Measurements from ENCODE around the gene TMEM208. TPM values are rescaled to one million over a fixed set of nuclear protein-coding genes. Genes with fewer than 3 reads are reported as not detected.
A peak's percentile ranks its signal among the peaks of the same experiment; 100 is the strongest.

TMEM208 gene
- total RNA-seq, 1 donor from 2014 or later: 12.5 TPM

DNA sequence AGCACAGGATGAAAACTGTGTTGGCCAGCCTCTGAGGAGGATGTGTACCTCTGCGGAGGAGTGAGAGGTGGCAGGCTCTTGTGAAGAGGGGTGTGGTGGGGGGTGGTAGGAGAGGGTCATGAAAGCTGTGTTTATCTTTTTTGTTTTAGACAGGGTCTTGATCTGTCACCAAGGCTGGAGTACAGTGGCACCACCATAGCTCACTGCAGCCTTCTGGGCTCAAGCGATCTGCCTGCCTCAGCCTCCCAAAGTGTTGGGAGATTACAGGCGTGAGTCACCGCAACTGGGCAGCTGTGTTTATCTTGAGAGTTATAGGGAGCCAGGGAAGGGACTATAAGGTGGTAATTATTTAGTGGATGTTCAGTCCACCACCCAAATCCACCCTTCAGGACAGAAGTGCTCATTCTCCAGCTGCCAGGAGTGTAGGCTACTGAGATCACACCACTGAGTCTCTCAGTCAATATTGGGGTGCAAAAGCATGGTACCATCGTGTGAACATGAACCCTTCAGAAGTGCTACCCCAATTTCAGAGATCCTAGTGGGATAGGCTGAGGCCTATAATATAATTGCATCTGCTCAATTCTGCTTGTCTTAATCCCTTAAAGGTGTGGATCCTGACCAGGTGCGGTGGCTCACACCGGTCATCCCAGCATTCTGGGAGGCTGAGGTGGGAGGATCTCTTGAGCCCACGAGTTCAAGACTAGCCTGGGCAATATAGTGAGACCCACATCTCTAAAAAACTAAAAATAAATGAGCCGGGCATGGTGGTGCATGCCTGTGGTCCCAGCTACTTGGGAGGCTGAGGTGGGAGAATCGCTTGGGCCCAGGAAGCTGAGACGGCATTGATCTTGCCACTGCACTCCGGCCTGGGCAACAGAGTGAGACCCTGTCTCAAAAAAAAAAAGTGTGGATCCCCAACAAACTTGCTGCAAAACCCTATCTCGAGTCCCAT, 36.2 kb upstream of the TMEM208 start:
- intact Hi-C loops (cut with DNase I): no loop called here
- ATAC-seq: no peak
- DNase-seq (ENCODE audit: missing footprints): no peak

DNA sequence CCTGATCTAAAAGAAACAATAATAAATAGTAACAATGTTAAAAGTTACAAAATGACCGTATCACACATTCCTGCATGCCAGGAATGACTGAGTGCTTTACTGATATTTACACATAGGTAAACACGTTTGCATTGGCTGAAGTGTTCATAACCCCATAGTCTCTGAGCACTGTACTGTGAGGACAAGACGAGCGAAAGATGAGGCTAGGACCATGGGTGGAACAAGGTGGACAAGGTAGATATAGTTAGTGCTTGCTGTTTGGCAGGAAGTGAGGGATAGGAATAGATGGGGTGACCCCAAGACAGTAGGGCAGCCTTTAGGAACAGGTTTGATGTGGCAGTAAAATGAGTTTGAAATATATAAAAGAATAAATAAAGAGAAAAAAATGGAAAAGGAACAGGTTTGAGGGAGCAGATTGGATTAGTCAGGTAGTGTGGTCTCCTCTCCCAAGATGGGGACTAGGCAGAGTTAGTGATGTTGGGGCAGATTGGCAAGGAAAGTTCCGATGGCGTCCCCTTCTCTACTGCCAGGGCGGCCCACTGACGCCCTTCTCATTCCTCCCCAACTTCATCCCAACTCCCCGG, 35.4 kb upstream of the TMEM208 start:
- DNase-seq (ENCODE audit: missing footprints): no peak
- intact Hi-C loops (cut with DNase I): no loop called here
- no peak for ATAC-seq

DNA sequence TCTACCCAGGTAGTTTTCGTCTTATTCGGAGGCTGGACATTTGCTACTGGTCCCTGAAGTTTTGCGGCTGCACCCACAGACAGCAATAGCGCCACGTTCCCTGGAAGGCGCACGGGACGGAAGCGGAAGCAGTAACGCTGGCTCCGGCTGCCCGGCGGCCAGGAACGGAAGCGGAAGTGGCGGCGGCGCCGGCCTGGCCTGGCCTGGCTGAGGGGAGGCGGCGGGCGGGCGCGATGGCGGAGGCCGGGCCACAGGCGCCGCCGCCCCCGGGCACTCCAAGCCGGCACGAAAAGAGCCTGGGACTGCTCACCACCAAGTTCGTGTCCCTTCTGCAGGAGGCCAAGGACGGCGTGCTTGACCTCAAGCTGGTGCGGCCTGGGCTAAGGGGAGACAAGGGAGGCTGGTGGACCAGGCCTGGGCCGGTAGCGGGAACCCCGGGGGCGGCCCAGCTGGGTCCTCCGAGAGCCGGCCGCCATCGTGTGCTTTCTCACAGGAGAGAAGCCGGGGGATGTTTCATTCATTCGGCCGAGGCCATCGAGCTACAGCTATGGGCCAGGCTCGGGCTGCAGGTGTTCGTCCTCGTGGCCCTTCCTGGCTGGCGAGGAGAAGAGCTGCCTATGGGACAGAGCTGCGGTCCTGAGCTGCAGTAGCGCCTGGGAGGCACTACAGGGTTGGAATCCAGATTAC, 34.8 kb upstream of the TMEM208 start, which contains the start of gene E2F4:
E2F4 (plus strand) TSS at position 161 of the 687 bp plus-strand sequence; CDS start at position 234, 73 bp downstream.
- intact Hi-C loops (cut with DNase I): loop anchor here (1.0 kb wide), 1 partner anchor 35 kb away; the partner anchor contains the start of gene TMEM208
- peak; percentile 97 for DNase-seq (ENCODE audit: missing footprints)
- peak; percentile 94 for ATAC-seq

DNA sequence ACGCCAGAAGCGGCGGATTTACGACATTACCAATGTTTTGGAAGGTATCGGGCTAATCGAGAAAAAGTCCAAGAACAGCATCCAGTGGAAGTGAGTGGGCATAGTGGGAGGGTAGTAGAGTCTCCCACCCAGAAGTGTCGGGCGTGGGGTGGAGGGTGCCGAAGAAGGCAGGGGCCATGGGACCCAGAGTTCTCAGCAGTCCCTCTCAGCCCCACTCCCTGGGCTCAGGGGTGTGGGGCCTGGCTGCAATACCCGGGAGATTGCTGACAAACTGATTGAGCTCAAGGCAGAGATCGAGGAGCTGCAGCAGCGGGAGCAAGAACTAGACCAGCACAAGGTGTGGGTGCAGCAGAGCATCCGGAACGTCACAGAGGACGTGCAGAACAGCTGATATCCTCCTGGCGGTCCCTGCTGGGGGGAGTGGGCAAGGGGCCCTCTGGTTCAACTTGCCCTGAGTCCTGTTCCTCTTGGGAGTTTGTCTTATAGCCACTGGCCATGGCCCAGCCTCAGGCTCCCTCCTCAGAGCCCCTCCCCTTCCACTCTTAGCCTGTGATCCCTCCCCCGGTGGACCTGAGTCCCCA, 34.1 kb upstream of the TMEM208 start:
- ATAC-seq (no peak), DNase-seq (ENCODE audit: missing footprints) (no peak)
- intact Hi-C loops (cut with DNase I): loop anchor here (1.0 kb wide), 1 partner anchor 34 kb away; the partner anchor contains the start of gene TMEM208

DNA sequence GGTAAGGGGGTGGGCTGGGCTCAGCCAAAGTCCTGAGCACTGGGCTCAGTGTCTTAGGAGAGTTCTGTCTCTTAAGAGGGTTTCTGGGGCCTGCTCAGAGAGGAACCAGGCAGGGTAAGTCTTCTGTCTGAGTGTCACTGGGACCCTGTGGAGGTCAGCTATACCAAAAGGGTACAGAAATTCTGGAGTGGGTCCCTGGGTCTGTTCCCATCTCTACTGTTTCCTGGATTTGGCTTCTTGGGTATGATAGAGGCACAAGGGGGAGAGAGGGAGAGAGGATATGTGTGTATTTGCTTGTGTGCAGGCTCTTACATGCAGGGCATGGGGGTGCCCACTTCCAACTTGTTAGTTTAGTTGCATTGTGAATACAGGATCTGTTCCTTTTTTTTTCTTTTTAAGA, 33.4 kb upstream of the TMEM208 start:
- intact Hi-C loops (cut with DNase I): no loop called here

DNA sequence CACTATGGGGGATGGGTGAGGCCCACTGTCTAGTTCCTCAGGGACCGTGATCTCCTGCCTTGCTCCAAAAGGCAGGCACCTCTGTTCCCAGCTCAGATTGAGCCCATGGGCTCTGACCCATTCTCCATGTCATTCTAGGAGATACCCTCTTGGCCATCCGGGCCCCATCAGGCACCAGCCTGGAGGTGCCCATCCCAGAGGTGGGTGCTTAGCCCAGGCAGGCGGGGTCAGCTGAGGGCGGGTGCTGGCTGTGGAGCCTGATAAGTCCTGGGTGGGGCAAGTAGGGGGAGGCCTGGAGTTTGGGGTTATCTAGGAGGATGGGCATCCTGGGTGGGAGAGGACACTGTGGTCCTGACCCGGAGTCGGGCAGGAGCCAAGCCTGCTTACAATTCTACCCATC, 32.7 kb upstream of the TMEM208 start:
- no peak for ATAC-seq
- DNase-seq (ENCODE audit: missing footprints): no peak
- intact Hi-C loops (cut with DNase I): no loop called here

More for the DNA sequence above, 33.4 kb upstream of the TMEM208 start:
- ATAC-seq (no peak), DNase-seq (ENCODE audit: missing footprints) (no peak)

DNA sequence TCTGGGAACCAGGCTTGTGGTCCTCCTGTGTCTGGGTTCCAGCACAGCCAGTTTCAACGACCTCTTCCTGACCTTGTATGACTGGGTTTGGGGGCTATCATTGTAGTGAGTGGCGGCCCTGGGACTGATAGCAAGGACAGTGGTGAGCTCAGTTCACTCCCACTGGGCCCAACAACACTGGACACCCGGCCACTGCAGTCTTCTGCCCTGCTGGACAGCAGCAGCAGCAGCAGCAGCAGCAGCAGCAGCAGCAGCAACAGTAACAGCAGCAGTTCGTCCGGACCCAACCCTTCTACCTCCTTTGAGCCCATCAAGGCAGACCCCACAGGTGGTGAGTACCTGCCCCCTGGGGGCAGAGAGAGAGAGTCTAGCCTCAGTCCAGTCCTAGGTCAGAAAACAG, 31.3 kb upstream of the TMEM208 start:
- DNase-seq (ENCODE audit: missing footprints): no peak
- no peak for ATAC-seq
- intact Hi-C loops (cut with DNase I): no loop called here

DNA sequence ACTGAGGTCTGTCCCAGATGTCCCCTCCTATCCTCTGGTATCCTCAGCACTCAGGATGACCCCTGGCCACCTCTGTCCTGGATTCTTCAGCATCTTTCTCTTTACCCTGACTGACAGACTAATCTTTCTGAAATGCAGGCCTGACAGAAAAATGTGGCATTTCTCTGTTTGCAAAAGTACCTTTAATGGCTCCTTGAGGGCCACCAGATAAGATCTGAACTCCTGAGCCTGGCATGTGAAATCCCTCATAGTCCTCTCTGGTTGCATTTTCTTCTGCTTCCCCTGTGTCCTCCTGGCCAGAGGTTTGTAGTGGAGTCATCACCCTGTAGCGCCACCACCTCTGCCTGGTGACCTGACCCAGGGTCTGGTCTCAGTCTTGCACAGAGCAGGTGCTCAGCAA, 30.0 kb upstream of the TMEM208 start:
- ATAC-seq: no peak
- intact Hi-C loops (cut with DNase I): no loop called here
- no peak for DNase-seq (ENCODE audit: missing footprints)

DNA sequence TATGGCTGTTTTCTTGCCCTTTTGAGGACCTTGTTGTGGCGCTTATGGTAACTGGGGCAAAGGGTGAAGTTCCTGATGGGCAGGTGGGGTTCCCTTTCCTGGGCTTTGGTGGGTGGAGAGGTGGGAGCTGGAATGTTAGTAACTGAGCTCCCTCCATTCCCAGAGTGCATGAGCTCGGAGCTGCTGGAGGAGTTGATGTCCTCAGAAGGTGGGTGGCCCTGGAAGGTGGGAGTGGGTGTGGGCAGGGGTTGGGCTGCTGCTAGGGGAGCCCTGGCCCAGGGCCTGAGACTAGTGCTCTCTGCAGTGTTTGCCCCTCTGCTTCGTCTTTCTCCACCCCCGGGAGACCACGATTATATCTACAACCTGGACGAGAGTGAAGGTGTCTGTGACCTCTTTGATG, 29.2 kb upstream of the TMEM208 start:
- intact Hi-C loops (cut with DNase I): no loop called here
- no peak for DNase-seq (ENCODE audit: missing footprints)
- no peak for ATAC-seq

DNA sequence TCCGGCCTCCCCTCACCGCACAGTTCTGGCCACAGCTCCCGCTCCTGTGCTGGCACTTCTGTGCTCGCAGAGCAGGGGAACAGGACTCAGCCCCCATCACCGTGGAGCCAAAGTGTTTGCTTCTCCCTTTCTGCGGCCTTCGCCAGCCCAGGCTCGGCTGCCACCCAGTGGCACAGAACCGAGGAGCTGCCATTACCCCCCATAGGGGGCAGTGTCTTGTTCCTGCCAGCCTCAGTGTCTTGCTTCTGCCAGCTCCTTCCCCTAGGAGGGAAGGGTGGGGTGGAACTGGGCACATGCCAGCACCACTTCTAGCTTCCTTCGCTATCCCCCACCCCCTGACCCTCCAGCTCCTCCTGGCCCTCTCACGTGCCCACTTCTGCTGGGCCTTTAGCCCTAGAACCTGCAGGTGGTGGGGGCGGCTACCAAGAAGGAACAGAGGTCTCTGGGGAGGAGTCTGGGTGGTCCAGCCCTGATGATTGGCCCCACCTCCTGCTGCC, 28.6 kb upstream of the TMEM208 start:
- ATAC-seq: no peak
- intact Hi-C loops (cut with DNase I): no loop called here
- DNase-seq (ENCODE audit: missing footprints): peak; percentile 56

DNA sequence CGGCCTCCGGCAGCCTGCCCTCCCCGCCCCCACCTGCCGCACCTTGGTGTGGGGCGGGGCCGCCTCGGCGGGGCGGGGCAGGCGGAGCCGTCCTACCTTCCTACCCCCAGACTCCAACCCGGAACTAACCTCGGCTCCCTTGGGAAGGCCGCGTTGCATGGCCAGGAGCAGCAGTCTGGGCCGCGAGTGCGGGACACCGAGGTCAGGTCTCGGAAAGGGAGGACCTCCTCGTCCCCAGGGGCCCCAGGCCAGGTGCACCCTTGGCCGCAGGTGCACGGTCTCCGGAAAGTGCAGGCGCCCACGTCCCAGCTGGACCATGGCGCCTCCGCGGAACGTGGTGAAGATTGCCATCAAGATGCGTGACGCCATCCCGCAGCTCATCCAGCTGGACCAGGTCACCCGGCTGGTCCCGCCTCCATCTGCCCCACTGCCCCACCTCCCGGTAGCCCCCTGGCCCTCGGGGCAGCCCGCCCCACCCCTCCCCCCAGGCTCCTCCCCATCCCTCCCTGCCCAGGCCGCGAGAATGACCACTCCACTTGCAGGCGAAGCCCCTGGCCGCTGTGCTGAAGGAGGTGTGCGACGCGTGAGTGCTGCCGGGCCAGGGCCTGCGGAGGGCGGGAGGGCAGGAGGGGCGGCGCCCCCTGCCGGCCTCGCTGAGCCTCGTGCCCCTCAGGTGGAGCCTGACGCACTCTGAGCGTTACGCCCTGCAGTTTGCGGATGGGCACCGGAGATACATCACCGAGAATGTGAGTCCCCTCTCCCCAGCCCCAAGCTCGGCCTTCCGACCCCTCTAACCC, 27.7 kb upstream of the TMEM208 start, which contains the start of gene ELMO3:
ELMO3 (plus strand) TSS at position 121 of the 797 bp plus-strand sequence; CDS start at position 317, 196 bp downstream.
- peak; percentile 22 for ATAC-seq
- intact Hi-C loops (cut with DNase I): no loop called here
- peak; percentile 73 for DNase-seq (ENCODE audit: missing footprints)

DNA sequence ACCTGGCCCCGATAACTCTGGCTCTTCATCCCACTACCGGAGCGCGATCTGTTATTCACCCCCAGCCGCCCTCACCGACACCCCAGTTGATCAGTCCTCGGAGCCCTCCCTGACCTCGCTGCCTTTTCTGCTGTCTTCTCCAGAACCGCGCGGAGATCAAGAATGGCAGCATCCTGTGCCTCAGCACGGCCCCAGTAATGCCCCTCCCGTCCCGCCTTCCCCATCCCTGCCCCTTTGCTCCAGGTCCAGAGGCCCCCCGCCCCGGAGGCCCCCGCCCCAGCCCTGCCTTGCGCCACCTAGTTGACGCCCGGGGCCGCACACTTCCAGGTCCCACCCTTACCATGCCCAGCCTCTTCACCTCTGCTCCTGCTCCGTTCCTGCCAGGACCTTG, 27.1 kb upstream of the TMEM208 start:
- intact Hi-C loops (cut with DNase I): no loop called here
- ATAC-seq (peak; percentile 24), DNase-seq (ENCODE audit: missing footprints) (peak; percentile 47)

DNA sequence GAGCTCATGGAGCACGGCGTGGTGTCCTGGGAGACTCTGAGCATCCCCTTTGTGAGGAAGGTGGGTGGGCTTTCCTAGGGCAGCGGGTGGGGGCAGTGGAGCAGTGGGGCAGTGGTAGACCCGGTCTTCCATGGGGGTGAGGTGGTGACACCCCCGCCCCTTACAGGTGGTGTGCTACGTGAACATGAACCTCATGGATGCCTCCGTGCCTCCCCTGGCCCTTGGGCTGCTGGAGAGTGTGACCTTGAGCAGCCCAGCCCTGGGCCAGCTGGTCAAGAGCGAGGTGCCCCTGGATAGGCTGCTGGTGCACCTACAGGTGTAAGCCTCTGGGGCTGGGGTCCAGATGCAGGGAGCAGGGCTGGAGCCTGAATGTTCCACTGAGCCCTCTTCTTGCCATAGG, 26.4 kb upstream of the TMEM208 start:
- ATAC-seq (no peak), DNase-seq (ENCODE audit: missing footprints) (peak; percentile 53)
- intact Hi-C loops (cut with DNase I): no loop called here

DNA sequence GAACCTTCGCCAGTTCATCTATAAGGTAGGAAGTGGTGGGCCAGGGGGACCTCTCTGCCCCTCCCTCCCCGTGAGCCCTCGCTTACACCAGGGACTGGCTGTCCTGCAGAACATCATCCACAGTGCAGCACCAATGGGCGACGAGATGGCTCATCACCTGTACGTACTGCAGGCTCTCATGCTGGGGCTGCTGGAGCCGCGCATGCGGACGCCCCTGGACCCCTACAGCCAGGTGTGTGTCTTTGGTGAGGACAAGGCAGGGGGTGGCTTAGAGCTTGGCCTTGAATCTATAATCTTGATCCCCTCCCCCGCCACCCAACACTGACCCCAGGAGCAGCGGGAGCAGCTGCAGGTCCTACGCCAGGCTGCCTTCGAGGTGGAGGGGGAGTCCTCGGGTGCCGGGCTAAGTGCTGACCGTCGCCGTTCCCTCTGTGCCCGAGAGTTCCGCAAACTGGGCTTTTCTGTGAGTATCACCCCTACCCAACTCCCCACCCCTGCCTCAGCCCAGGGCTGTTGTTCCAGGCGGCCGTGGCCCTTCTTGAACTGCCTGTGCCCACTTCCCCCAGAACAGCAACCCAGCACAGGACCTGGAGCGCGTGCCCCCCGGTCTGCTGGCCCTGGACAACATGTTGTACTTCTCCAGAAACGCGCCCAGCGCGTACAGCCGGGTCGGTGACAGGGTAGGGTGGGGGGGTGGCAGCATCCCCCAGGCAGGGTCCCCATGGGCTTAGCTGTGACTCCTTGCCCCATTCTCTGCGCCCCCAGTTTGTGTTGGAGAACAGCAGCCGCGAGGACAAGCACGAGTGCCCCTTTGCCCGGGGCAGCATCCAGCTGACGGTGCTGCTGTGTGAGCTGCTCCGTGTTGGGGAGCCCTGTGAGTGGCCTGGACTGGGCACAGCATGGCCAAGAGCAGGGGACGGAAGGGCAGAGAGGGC, 25.3 kb upstream of the TMEM208 start:
- ATAC-seq: no peak
- DNase-seq (ENCODE audit: missing footprints): no peak
- intact Hi-C loops (cut with DNase I): no loop called here

DNA sequence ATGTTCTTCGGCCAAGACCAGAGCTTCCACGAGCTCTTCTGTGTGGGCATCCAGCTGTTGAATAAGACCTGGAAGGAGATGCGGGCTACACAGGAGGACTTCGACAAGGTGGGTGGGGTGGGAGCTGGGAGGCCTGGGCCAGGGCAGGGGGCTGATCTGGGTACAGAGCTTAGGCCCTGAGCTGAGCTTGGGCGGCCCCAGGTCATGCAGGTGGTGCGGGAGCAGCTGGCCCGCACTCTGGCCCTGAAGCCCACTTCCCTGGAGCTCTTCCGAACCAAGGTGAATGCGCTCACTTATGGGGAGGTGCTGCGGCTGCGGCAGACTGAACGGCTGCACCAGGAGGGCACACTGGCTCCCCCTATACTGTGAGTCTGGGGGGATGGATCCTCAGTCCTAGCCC, 24.5 kb upstream of the TMEM208 start:
- intact Hi-C loops (cut with DNase I): no loop called here
- DNase-seq (ENCODE audit: missing footprints) (no peak), ATAC-seq (no peak)

DNA sequence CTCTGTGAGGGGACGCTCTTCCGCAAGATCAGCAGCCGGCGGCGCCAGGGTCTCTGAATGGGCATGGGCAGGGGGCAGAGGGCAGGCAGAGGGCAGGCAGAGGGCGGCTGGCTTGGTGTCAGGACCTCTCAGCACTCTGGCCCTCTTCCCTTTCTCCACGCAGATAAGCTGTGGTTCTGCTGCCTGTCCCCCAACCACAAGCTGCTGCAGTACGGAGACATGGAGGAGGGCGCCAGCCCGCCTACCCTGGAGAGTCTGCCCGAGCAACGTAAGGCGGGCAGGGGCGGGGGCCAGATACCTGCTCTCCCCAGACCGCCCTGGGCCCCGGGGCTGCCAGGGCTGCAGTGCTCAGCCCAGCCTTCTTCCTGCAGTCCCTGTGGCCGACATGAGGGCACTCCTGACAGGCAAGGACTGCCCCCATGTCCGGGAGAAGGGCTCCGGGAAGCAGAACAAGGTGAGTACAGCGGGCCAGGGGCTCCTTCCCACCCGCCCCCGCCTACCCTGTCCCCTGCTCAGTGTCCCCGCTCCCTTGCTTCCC, 23.9 kb upstream of the TMEM208 start:
- ATAC-seq: no peak
- intact Hi-C loops (cut with DNase I): no loop called here
- no peak for DNase-seq (ENCODE audit: missing footprints)

DNA sequence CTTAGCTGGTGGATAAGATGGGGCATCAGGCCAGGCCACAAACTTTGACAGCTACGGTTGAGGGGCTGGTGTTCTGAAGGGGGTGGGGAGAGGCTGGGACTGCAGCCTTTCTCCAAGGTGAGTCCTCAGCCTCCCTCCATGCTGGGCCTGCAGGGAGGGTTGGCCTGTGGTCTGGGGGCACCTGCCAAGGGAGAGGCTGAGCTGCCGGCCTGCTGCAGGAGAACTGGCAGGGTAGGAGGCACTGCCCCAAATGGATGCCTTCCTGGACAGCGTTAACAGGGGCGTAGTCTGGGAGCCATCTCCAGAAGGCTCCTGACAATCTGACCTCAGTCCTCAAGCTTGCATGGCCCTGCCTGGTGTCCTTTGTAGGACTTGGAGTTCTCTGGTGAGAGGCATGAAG, 22.9 kb upstream of the TMEM208 start:
- DNase-seq (ENCODE audit: missing footprints): no peak
- no peak for ATAC-seq
- intact Hi-C loops (cut with DNase I): no loop called here

Data from Right ventricle myocardium inferior (tissue), 1 donor.